ENCODE results near the gene SLC35D1. TPM values are rescaled to one million over a fixed set of nuclear protein-coding genes. Genes with fewer than 3 reads are reported as not detected.
A peak's percentile ranks its signal among the peaks of the same experiment; 100 is the strongest.

SLC35D1 gene
- total RNA-seq, 2 experiments from 2014 or later: 10.8 to 13.1 TPM

GRCh38 chr1:67044631-67045270 lies 9.2 kb downstream of the SLC35D1 start:
- no peak for TF ChIP-seq EZH2phosphoT487 (IDR thresholded peaks at IDR 0.05; ENCODE audit: borderline replicate concordance, low read depth, low read length)
- no peak for TF ChIP-seq CTCF (conservative IDR thresholded peaks at IDR 0.05; ENCODE audit: low read length)
- DNase-seq (ENCODE audit: low spot score): peak; percentile 68
- no TSS peak for BruUV-seq (replicated peaks)
- Histone ChIP-seq H3K4me3 (ENCODE audit: low read depth, low read length, poor library complexity, severe bottlenecking) (no peak overlapping the region), H3K36me3 (ENCODE audit: insufficient read depth, low read length) (peaks cover 99% of the 10 kb centered on the region), H4K20me1 (ENCODE audit: insufficient read depth, low read length) (no peaks in the 10 kb centered on the region), H3K79me2 (ENCODE audit: insufficient read depth, low read depth, low read length) (no peaks in the 10 kb centered on the region), H3K9me3 (ENCODE audit: low read length) (no peaks in the 10 kb centered on the region), H3K4me1 (ENCODE audit: insufficient read depth, low read length, poor library complexity, severe bottlenecking) (peaks cover 19% of the 10 kb centered on the region), H3K27ac (ENCODE audit: low read depth, low read length, poor library complexity, severe bottlenecking) (peak overlapping the region; percentile 38), H3K9me2 (ENCODE audit: insufficient read depth, low read length) (no peaks in the 10 kb centered on the region), H3K4me2 (ENCODE audit: low read length) (peak overlapping the region; percentile 34), H2AFZ (ENCODE audit: low read length) (no peak overlapping the region)
- intact Hi-C loops (cut with micrococcal nuclease; ENCODE audit: unreplicated experiment): no loop called here
- ChIA-PET POLR2A (interaction anchor here (0.7 to 2.5 kb wide), 7 partner anchors 8 to 283 kb away, joined by 3 to 6 read pairs (median 3); partner anchors contain the start of gene SLC35D1), CTCF (ENCODE audit: unreplicated experiment) (no interaction called here)

- no TSS peak for BruUV-seq (replicated peaks)
- POLR2A ChIA-PET: interaction anchor here (1.7 kb wide), 1 partner anchor 40 kb away, joined by 3 read pairs; no protein-coding TSS in a partner anchor
- Histone ChIP-seq H3K79me2 (ENCODE audit: insufficient read depth, low read depth, low read length) (no peaks in the 10 kb centered on the region), H2AFZ (ENCODE audit: low read length) (no peak overlapping the region), H3K4me2 (ENCODE audit: low read length) (no peak overlapping the region), H3K4me3 (ENCODE audit: low read depth, low read length, poor library complexity, severe bottlenecking) (no peak overlapping the region), H3K4me1 (ENCODE audit: insufficient read depth, low read length, poor library complexity, severe bottlenecking) (peaks cover 19% of the 10 kb centered on the region), H3K9me2 (ENCODE audit: insufficient read depth, low read length) (no peaks in the 10 kb centered on the region), H4K20me1 (ENCODE audit: insufficient read depth, low read length) (no peaks in the 10 kb centered on the region), H3K9me3 (ENCODE audit: low read length) (no peaks in the 10 kb centered on the region), H3K36me3 (ENCODE audit: insufficient read depth, low read length) (peaks cover 99% of the 10 kb centered on the region), H3K27ac (ENCODE audit: low read depth, low read length, poor library complexity, severe bottlenecking) (no peak overlapping the region)
- intact Hi-C loops (cut with micrococcal nuclease; ENCODE audit: unreplicated experiment): no loop called here
- CTCF ChIA-PET (ENCODE audit: unreplicated experiment): no interaction called here
- DNase-seq (ENCODE audit: low spot score): no peak
- TF ChIP-seq CTCF (conservative IDR thresholded peaks at IDR 0.05; ENCODE audit: low read length) (no peak), EZH2phosphoT487 (IDR thresholded peaks at IDR 0.05; ENCODE audit: borderline replicate concordance, low read depth, low read length) (no peak)
These were observed 10.6 kb downstream of the SLC35D1 start for GRCh38 chr1:67043366-67043765.

GRCh38 chr1:67041841-67042503 lies 12.0 kb downstream of the SLC35D1 start:
- BruUV-seq (replicated peaks): no TSS peak
- intact Hi-C loops (cut with micrococcal nuclease; ENCODE audit: unreplicated experiment): no loop called here
- H3K4me1 ChIP-seq (ENCODE audit: insufficient read depth, low read length, poor library complexity, severe bottlenecking): peaks cover 19% of the 10 kb centered on the region
- H3K27ac ChIP-seq (ENCODE audit: low read depth, low read length, poor library complexity, severe bottlenecking): no peak overlapping the region
- no peak overlapping the region for H2AFZ ChIP-seq (ENCODE audit: low read length)
- no peaks in the 10 kb centered on the region for H3K79me2 ChIP-seq (ENCODE audit: insufficient read depth, low read depth, low read length)
- H3K9me2 ChIP-seq (ENCODE audit: insufficient read depth, low read length): no peaks in the 10 kb centered on the region
- no peak for DNase-seq (ENCODE audit: low spot score)
- H3K9me3 ChIP-seq (ENCODE audit: low read length): no peaks in the 10 kb centered on the region
- H3K4me3 ChIP-seq (ENCODE audit: low read depth, low read length, poor library complexity, severe bottlenecking): no peak overlapping the region
- ChIA-PET CTCF (ENCODE audit: unreplicated experiment) (no interaction called here), POLR2A (interaction anchor here (0.6 to 1.3 kb wide), 2 partner anchors 8 to 28 kb away, joined by 3 to 4 read pairs; no protein-coding TSS in a partner anchor)
- TF ChIP-seq CTCF (conservative IDR thresholded peaks at IDR 0.05; ENCODE audit: low read length) (no peak), EZH2phosphoT487 (IDR thresholded peaks at IDR 0.05; ENCODE audit: borderline replicate concordance, low read depth, low read length) (no peak)
- peaks cover 99% of the 10 kb centered on the region for H3K36me3 ChIP-seq (ENCODE audit: insufficient read depth, low read length)
- H3K4me2 ChIP-seq (ENCODE audit: low read length): no peak overlapping the region
- no peaks in the 10 kb centered on the region for H4K20me1 ChIP-seq (ENCODE audit: insufficient read depth, low read length)
